Epithelial cell of proximal tubule (primary cell): ENCODE results near the gene ATP2B2. TPM values are rescaled to one million over a fixed set of nuclear protein-coding genes. Genes with fewer than 3 reads are reported as not detected.

Experiments used
- DNase-seq: peaks from one replicate; pipeline ENCODE4 v3.0.0-alpha.2; 2011; ENCODE audit warnings: low read depth
- H3K4me3 ChIP-seq: 2 replicates; pipeline ENCODE4 v1.5.1; 2011; ENCODE audit warnings: low read depth, mild to moderate bottlenecking, low read length
- CTCF ChIP-seq: conservative IDR thresholded peaks from 2 replicates; pipeline ENCODE4 v1.5.1; 2012; ENCODE audit warnings: low read depth, mild to moderate bottlenecking, low read length
- total RNA-seq: library from RNA; depleted of rRNA; stranded (reverse); fragments of >200 nt; gene quantifications from 2 replicates; pipeline ENCODE4 v1.2.3, GENCODE V29; 2015

Gene ATP2B2
- total RNA-seq, 1 donor from 2014 or later: not detected

- H3K4me3 ChIP-seq: no peak overlapping the region
- no peak for TF ChIP-seq CTCF
- no peak for DNase-seq
These were observed 131.1 kb downstream of the ATP2B2 start for GRCh38 chr3:10374311-10374710.

DNA sequence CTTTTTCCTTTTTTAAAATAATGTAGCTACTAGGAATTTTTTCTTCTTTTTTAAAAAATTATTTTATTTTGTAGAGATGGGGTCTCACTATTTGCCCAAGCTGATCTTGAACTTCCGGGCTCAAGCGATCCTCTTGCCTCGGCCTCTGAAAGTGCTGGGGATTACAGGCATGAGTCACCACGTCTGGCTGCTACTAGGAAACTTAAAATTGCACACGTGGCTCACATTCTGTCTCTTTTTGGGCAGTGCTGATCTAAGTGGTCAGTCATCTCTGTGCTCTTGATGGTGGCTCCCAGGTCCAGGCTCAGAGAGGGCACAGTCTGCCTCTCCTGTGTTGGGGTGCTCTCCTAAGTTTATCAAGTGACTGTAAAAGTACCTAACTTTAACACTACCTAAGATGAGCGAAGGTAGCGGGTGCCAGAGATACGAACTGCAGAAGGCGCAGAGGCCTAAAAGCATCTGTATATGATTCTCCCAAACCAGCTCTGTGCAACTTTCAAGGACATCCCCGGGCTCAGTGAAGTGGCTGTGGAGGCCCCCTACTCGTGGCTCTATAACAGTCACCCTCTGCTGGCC lies 131.6 kb downstream of the ATP2B2 start:
- no peak for TF ChIP-seq CTCF
- no peak for DNase-seq
- H3K4me3 ChIP-seq: no peak overlapping the region

GRCh38 chr3:10371789-10372188 lies 133.6 kb downstream of the ATP2B2 start:
- TF ChIP-seq CTCF: no peak
- no peak overlapping the region for H3K4me3 ChIP-seq
- no peak for DNase-seq

- H3K4me3 ChIP-seq: no peak overlapping the region
- TF ChIP-seq CTCF: no peak
- no peak for DNase-seq
These were observed 134.2 kb downstream of the ATP2B2 start for GRCh38 chr3:10371167-10371566.

DNA sequence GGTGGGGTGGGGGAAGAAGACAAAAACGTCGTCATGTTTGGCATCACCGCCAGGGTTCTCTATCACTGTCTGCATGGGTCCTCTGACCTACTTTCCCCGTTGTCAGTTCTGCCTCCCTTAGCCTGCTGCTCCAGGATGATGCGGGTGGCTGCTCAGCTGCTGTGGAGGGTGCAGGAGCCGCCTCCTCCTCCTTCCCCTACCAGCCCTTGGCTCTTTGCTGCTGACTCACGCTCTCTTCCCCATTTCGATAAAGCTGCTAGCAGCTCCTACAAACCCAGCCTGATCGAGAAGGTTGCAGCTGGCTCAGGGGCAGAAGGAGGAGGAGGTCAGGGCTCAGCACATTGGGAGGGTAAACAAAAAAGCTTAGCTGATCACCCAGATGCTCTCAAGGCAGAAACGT lies 135.0 kb downstream of the ATP2B2 start:
- H3K4me3 ChIP-seq: no peak overlapping the region
- DNase-seq: peak; percentile 15
- peak; percentile 13 for TF ChIP-seq CTCF

DNA sequence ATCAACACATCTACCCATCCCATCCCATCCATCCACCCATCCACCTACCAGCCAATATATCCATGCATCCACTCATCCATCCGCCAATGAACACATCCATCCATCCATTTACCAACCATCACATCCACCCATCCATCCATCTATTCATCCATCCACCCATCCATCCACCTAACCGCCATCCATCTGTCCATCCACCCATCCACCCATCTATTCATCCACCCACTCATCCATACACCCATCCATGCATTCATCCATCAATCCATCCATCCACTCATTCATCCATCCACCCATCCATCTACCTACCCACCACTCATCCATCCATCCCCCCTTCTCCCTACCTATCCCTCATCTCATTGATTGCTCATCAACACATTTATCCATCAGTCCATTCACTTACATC lies 136.9 kb downstream of the ATP2B2 start:
- no peak for TF ChIP-seq CTCF
- no peak overlapping the region for H3K4me3 ChIP-seq
- no peak for DNase-seq

GRCh38 chr3:10367506-10367905 lies 137.9 kb downstream of the ATP2B2 start:
- TF ChIP-seq CTCF: no peak
- no peak for DNase-seq
- no peak overlapping the region for H3K4me3 ChIP-seq
